ENCODE results near the gene ZNF814.
"Not testable (repeated sequence)": the region's sequence is repeated elsewhere in the genome, so short reads cannot be mapped to it uniquely, and the experiment has no call there.

ZNF814 gene

DNA sequence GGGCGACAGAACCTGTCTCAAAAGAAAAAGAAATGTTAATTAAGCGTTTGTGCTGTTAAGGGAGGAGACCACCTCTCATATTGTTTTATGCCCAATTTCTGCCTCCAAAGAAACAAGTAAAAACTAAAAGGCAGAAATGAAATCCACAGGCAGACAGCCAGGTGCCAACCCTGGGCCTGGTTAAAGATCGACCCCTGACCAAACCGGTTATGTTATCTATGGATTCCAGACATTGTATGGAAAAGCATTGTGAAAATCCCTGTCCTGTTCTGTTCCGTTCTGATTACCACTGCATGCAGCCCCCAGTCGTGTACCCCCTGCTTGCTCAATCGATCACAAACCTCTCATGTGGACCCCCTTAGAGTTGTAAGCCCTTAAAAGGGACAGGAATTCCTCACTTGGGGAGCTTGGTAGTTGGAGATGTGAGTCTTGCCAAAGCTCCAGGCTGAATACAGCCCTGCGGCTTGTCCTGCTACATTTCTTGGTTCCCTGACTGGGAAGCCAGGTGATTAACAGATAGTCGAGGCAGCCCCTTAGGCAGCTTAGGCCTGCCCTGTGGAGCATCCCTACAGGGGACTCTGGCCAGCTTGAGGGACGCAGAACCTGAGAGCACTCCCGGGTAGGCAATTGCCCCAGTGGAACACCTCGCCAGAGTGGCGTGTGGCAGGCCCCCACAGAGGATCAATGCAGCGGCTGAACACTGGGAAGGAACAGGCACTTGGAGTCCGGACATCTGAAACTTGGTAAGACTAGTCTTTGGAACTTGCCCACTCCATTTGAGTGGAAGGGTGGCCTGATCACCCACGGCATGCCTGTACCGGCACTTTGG, 73.4 kb downstream of the ZNF814 start:
- no peak for FAIRE-seq

DNA sequence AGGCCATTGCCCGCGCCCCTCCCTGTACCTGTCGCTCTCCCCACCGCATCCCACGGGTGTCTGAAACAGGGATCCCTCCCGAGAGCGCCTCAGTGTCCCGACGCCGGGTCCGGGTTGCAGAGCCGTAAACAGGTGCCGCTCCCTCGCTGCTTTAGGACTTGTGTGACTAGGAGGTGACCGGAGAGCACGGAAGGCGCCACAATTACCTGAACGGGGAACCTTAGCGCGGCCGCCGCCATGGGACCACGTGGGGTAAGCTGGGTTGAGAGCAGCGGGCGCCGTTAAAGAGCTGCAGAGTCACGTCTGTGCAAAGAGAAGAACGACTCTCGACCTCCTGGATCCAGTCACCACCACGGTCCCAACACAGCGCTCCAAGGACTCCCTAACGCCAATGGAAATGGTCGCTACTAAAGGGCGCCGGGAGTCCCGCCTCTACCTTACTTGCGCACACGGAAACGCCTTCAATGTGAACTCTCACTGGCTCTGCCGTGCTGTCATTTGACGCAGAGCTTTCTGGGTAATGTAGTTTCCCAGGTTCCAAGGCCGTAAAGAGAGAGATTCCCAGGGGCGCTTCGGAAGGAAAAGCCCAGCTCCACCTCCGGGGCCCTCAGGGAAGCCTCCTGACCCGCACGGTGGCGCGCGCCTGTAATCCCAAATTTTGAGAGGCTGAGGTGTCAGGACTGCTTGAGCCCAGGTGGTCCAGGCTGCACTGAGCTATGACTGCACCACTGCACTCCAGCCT, 74.2 kb downstream of the ZNF814 start, which contains the start of gene ZNF552:
Gene ZNF552 (minus strand): TSS at position 409 of the 742 bp plus-strand sequence. CDS start 170 bp downstream, at position 239.
- peak; percentile 73 for FAIRE-seq

- FAIRE-seq = no peak
Measured at GRCh38 chr19:57813919-57814504, 74.8 kb downstream of the ZNF814 start.

- not testable (repeated sequence) for FAIRE-seq
Measured at GRCh38 chr19:57812975-57813820, 75.6 kb downstream of the ZNF814 start.

- no peak for FAIRE-seq
Measured at GRCh38 chr19:57812226-57812625, 76.6 kb downstream of the ZNF814 start.

DNA sequence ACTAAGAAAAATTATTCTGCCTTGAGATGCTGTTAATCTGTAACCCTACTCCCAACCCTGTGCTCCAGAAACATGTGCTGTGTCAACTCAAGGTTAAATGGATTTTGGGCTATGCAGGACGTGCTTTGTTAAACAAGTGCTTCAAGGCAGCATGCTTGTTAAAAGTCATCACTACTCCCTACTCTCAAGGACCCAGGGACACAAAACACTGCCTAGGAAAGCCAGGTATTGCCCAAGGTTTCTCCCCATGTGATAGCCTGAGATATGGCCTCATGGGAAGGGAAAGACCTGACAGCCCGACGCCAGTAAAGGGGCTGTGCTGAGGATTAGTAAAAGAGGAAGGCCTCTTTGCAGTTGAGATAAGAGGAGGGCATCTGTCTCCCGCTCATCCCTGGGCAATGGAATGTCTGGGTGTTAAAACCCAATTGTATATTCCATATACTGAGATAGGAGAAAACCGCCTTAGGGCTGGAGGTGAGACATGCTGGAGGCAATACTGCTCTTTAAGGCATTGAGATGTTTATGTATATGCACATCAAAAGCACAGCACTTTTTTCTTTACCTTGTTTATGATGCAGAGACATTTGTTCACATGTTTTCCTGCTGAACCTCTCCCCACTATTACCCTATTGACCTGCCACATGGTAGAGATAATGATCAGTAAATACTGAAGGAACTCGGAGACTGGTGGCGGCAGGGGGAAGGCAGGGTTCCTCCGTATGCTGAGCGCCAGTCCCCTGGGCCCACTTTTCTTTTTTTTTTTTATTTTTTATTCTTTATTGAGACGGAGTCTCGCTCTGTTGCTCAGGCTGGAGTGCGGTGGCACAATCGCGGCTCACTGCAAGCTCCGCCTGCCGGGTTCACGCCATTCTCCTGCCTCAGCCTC, 78.2 kb downstream of the ZNF814 start:
- not testable (repeated sequence) for FAIRE-seq

GRCh38 chr19:57807541-57807940, 81.3 kb downstream of the ZNF814 start:
- no peak for FAIRE-seq

GRCh38 chr19:57803594-57804325, 85.1 kb downstream of the ZNF814 start:
- no peak for FAIRE-seq

GRCh38 chr19:57803265-57803593, 85.6 kb downstream of the ZNF814 start:
- peak; percentile 92 for FAIRE-seq

- FAIRE-seq = no peak
Measured at GRCh38 chr19:57802269-57802668, 86.6 kb downstream of the ZNF814 start.

DNA sequence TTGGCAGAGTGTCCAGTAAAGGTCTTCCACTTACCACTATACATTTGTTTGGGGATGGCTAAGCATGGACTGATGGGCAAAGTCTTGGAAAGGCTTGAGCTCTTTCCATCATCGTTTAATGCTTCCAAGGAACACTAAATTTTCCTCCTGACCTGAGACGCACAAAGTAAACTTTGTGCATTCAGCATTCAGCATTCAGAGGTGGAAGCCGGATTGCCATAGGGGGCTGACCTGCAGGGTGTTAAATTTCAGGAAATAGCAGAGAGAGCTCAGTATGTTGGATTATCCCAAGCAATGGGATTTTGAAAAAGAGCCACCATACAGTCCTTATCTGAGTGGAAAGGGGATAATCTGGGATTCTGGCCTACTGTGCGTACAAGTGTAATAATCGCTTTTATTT, 88.1 kb downstream of the ZNF814 start:
- no peak for FAIRE-seq
